Activated gamma-delta T cell treated with anti-CD3 and anti-CD28 coated beads, Interleukin-2, amount 50 U/mL, for 16 hours (primary cell): ENCODE results near the gene PRIMPOL.
A peak's percentile ranks its signal among the peaks of the same experiment; 100 is the strongest.
"Not testable (repeated sequence)": the region's sequence is repeated elsewhere in the genome, so short reads cannot be mapped to it uniquely, and the experiment has no call there.

Source experiments
- DNase-seq: peaks from one replicate; pipeline ENCODE4 v3.0.0-alpha.2; 2020; ENCODE audit warnings: low read depth

The PRIMPOL gene

DNA sequence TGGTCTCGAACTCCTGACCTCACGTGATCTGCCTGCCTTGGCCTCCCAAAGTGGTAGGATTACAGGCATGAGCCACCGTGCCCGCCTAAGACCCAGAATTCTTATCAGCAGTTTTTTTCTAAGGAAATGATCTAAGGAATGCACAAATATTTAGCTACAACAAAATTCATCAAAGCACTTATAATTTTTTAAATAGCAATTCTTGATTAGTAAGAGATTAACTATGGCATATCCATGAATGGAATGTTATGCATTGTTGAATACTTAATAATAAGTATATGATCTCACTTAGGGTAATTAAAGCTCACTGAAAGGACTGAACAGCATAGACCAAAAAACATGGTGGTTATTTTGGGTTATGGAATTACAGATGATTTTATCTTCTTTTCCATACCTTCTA lies 66.0 kb downstream of the PRIMPOL start:
- no peak for DNase-seq

- DNase-seq: no peak
Measured at GRCh38 chr4:184719407-184719806, 69.9 kb downstream of the PRIMPOL start.

- DNase-seq: no peak
Measured at GRCh38 chr4:184721254-184721653, 71.7 kb downstream of the PRIMPOL start.

GRCh38 chr4:184722798-184723197 lies 73.3 kb downstream of the PRIMPOL start:
- DNase-seq: no peak

GRCh38 chr4:184727430-184727829 lies 77.9 kb downstream of the PRIMPOL start:
- DNase-seq: no peak

DNA sequence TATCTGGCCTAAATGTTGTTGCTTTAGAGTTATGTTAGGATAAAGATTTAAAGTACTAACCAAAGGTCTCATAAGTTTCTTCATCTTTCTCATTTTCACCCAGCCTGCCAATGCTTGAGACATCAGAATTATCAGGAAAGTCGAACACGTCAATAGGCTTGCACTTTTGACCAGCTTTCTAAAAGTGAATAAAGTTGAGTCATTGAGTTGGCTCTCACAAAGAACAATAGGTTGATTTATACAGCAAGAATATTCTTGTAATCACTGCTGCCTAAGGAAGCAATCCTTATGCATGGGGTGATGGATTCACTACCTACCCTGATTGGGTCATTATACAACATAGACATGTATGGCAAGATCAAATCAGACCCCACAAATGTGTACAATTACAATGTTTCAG lies 79.3 kb downstream of the PRIMPOL start:
- DNase-seq: no peak

- DNase-seq: no peak
Measured at GRCh38 chr4:184729946-184730345, 80.4 kb downstream of the PRIMPOL start.

GRCh38 chr4:184731056-184731455 lies 81.5 kb downstream of the PRIMPOL start:
- DNase-seq: no peak

GRCh38 chr4:184732126-184732525 lies 82.6 kb downstream of the PRIMPOL start:
- DNase-seq: no peak

DNA sequence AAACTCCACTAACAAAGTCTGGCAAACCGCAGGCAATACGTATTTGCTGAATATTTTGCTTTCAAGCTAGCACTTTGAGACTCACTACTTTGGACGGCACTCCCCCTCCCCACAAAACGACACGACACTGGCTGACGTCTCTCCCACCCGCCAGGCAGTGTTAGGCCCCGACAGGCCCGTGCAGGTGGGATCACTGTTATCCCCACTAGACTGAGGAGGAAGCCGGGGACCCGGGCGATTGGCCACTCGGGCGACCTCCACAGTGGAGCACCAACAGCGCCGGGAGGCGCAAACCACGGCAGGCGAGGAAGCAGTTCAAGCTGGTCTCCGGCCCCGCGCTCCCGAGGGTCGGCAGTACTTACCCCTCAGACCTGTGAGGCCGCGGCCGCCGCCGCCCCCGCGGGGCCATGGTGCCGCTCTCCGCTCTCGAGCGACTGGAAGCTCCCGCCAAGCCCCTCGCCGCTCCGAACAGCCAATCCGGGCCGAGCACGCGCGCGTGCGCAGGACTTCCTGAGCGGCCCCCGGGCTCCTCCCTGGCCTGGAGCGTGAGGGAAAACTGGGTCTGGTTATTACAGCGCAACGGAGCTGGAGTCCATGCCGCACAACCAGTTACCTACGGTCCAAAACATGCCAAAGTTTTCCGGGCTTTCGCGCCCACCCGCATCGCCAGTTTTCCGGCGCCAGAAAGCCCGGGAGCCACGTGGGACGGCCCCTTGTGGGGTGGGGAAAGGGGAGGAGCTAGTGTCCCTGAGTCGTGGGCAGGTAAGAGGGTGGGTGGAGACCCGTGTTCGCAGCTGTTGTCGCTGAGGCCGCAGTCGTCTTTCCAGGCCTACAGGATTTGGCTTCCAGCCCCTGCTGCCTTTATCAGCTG lies 84.4 kb downstream of the PRIMPOL start, which contains the start of gene CENPU:
CENPU (minus strand) TSS at position 443 of the 871 bp plus-strand sequence; CDS start at position 409, 34 bp downstream.
- DNase-seq: peak; percentile 95

GRCh38 chr4:184734758-184735157 lies 85.2 kb downstream of the PRIMPOL start:
- DNase-seq: no peak

DNA sequence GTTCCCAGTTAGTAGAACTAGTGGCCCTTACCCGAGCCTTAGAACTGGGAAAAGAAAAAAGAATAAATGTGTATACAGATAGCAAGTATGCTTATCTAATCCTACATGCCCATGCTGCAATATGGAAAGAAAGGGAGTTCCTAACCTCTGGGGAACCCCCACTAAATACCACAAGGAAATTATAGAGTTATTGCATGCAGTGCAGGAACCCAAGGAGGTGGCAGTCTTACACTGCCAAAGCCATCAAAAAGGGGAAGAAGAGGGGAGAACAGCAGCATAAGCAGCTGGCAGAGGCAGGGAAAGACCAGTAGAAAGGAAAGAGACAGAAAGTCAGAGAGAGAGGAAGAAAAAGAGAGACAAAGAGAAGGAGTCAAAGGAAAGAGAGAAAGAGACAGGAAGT lies 90.0 kb downstream of the PRIMPOL start:
- not testable (repeated sequence) for DNase-seq

DNA sequence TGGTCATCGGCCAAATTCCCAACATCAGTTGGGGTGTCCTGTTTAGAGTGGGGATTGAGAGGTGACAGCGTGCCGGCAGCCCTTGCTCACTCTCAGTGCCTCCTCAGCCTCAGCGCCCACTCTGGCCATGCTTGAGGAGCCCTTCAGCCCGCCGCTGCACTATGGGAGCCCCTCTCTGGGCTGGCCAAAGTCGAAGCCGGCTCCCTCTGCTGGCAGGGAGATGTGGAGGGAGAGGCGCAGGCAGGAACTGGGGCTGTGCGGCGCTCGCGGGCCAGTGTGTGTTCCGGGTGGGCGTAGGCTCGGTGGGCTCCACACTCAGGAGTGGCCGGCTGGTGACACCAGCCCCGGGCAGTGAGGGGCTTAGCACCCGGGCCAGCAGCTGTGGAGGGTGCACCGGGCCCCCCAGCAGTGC lies 91.4 kb downstream of the PRIMPOL start:
- no peak for DNase-seq

DNA sequence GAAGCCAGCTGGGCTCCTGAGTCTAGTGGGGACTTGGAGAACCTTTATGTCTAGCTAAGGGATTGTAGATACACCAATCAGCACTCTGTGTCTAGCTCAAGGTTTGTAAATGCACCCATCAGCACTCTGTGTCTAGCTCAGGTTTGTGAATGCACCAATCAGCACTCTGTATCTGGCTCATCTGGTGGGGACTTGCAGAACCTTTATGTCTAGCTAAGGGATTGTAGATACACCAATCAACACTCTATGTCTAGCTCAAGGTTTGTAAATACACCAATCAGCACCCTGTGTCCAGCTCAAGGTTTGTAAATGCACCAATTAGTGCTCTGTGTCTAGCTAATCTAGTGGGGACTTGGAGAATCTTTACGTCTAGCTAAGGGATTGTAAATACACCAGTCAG lies 92.1 kb downstream of the PRIMPOL start:
- not testable (repeated sequence) for DNase-seq

DNA sequence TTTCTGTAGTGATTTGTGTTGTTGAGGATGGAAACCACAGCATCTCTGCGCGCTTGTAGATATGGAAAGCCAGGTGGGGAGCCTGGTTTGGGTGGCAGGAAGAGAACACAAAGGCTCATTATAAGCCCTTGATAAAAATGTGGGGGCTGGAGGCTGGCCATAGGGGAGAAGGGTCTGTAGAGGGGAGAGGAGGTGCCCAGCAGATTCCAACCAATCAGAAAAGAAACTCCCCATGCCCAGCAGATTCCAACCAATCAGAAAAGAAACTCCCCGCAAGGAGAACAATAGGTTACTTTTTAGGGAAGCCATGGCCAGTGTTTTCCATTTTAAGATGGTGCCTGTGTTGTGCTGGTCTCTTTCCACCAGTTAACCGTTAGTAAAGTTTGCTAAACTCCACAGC lies 94.1 kb downstream of the PRIMPOL start:
- DNase-seq: no peak

- no peak for DNase-seq
Measured at GRCh38 chr4:184744236-184744635, 94.7 kb downstream of the PRIMPOL start.
